Neutrophil (primary cell): Measurements from ENCODE around the gene ADAMTS20.

Experiments used
- H3K27ac ChIP-seq: fragments of 200-600 bp; sonication (generic); 2 replicates; pipeline ENCODE4 v1.5.1; 2016; ENCODE audit warnings: mild to moderate bottlenecking, moderate library complexity
- H3K27me3 ChIP-seq: fragments of 200-600 bp; sonication (generic); 2 replicates; pipeline ENCODE4 v1.6.0; 2016; ENCODE audit warnings: mild to moderate bottlenecking
- H3K36me3 ChIP-seq: fragments of 200-600 bp; sonication (generic); 2 replicates; pipeline ENCODE4 v1.5.1; 2017
- H3K4me1 ChIP-seq, 2 experiments: fragments of 200-600 bp in 1 of 2; sonication (generic) in 1 of 2; 1 replicate in 1 of 2; 2 replicates in 1 of 2; pipeline versions ENCODE4 v1.5.1 to v1.6.1; 2013 to 2016; ENCODE audit warnings: low read depth in 1 of 2, low read length in 1 of 2, mild to moderate bottlenecking in 1 of 2, moderate library complexity in 1 of 2; ENCODE audit not compliant: control insufficient read depth in 1 of 2, insufficient read depth in 1 of 2
- H3K4me3 ChIP-seq, 2 experiments: fragments of 200-600 bp in 1 of 2; sonication (generic) in 1 of 2; 1 replicate in 1 of 2; 2 replicates in 1 of 2; pipeline ENCODE4 v1.5.1; 2013 to 2016; ENCODE audit warnings: low read depth in 1 of 2, low read length in 1 of 2, mild to moderate bottlenecking in 1 of 2, moderate library complexity in 1 of 2
- H3K9me3 ChIP-seq: fragments of 200-600 bp; sonication (generic); 2 replicates; pipeline ENCODE4 v1.5.1; 2016
- CTCF ChIP-seq: fragments of 200-600 bp; sonication (generic); IDR thresholded peaks from 2 replicates; pipeline ENCODE4 v1.5.1; 2016; ENCODE audit warnings: antibody characterized with exemption

Gene ADAMTS20

GRCh38 chr12:43416981-43417380, 135.0 kb downstream of the ADAMTS20 start:
- Histone ChIP-seq H3K36me3 (no peaks in the 10 kb centered on the region), H3K4me3 (no peak overlapping the region), H3K27ac (no peak overlapping the region), H3K9me3 (no peaks in the 10 kb centered on the region), H3K27me3 (no peaks in the 10 kb centered on the region), H3K4me1 (no peaks in the 10 kb centered on the region)
- no peak for TF ChIP-seq CTCF

GRCh38 chr12:43407816-43408645, 144.0 kb downstream of the ADAMTS20 start:
- Histone ChIP-seq H3K27ac (no peak overlapping the region), H3K9me3 (no peaks in the 10 kb centered on the region), H3K36me3 (no peaks in the 10 kb centered on the region), H3K4me3 (no peak overlapping the region), H3K27me3 (no peaks in the 10 kb centered on the region), H3K4me1 (no peaks in the 10 kb centered on the region)
- no peak for TF ChIP-seq CTCF

- Histone ChIP-seq H3K4me1 (no peaks in the 10 kb centered on the region), H3K27ac (no peak overlapping the region), H3K36me3 (no peaks in the 10 kb centered on the region), H3K9me3 (no peaks in the 10 kb centered on the region), H3K27me3 (no peaks in the 10 kb centered on the region), H3K4me3 (no peak overlapping the region)
- TF ChIP-seq CTCF, result no peak
Measured at GRCh38 chr12:43406801-43407200, 145.2 kb downstream of the ADAMTS20 start.

- Histone ChIP-seq H3K27ac (no peak overlapping the region), H3K4me1 (no peaks in the 10 kb centered on the region), H3K4me3 (no peak overlapping the region), H3K36me3 (no peaks in the 10 kb centered on the region), H3K27me3 (no peaks in the 10 kb centered on the region), H3K9me3 (no peaks in the 10 kb centered on the region)
- TF ChIP-seq CTCF, result no peak
Measured at GRCh38 chr12:43402436-43402835, 149.6 kb downstream of the ADAMTS20 start.

GRCh38 chr12:43401096-43401495, 150.9 kb downstream of the ADAMTS20 start:
- Histone ChIP-seq H3K4me1 (no peaks in the 10 kb centered on the region), H3K36me3 (no peaks in the 10 kb centered on the region), H3K27me3 (no peaks in the 10 kb centered on the region), H3K27ac (no peak overlapping the region), H3K9me3 (no peaks in the 10 kb centered on the region), H3K4me3 (no peak overlapping the region)
- no peak for TF ChIP-seq CTCF
